H9 (cell line): ENCODE measurements around the gene GPR153. TPM values are rescaled to one million over a fixed set of nuclear protein-coding genes. Genes with fewer than 3 reads are reported as not detected.

Experiments
- DNase-seq: peaks from one replicate; pipeline ENCODE4 v3.0.0-alpha.2; 2017
- H2AFZ ChIP-seq: one replicate; pipeline ENCODE4 v1.6.1; 2013; ENCODE audit warnings: mild to moderate bottlenecking, low read length, control low read depth, moderate library complexity
- H2AK5ac ChIP-seq: 2 replicates; pipeline ENCODE4 v1.6.1; 2013; ENCODE audit warnings: low read length, control low read depth, mixed read lengths; ENCODE audit not compliant: insufficient read length
- H2BK120ac ChIP-seq: one replicate; pipeline ENCODE4 v1.6.1; 2013; ENCODE audit warnings: low read depth, mild to moderate bottlenecking, low read length, control low read depth, inconsistent platforms; ENCODE audit not compliant: poor library complexity, severe bottlenecking
- H2BK12ac ChIP-seq: 2 replicates; pipeline ENCODE4 v1.6.1; 2013; ENCODE audit warnings: low read length, control low read depth, mixed read lengths, low read depth; ENCODE audit not compliant: insufficient read length
- H2BK15ac ChIP-seq: 2 replicates; pipeline ENCODE4 v1.6.1; 2013; ENCODE audit warnings: low read depth, low read length, control low read depth
- H2BK20ac ChIP-seq: one replicate; pipeline ENCODE4 v1.6.1; 2013; ENCODE audit warnings: low read depth, mild to moderate bottlenecking, low read length, control low read depth, inconsistent platforms; ENCODE audit not compliant: poor library complexity, severe bottlenecking
- H2BK5ac ChIP-seq: 2 replicates; pipeline ENCODE4 v1.6.1; 2013; ENCODE audit warnings: low read length, control low read depth, mixed read lengths; ENCODE audit not compliant: insufficient read length
- H3K14ac ChIP-seq: 2 replicates; pipeline ENCODE4 v1.6.1; 2013; ENCODE audit warnings: low read length, control low read depth; ENCODE audit not compliant: insufficient read depth
- H3K18ac ChIP-seq: 2 replicates; pipeline ENCODE4 v1.6.1; 2013; ENCODE audit warnings: low read depth, mild to moderate bottlenecking, mixed read lengths, low read length, control low read depth; ENCODE audit not compliant: insufficient read length
- H3K23ac ChIP-seq: 2 replicates; pipeline ENCODE4 v1.6.1; 2013; ENCODE audit warnings: low read length, control low read depth, mixed read lengths, low read depth; ENCODE audit not compliant: insufficient read length
- H3K23me2 ChIP-seq: 2 replicates; pipeline ENCODE4 v1.6.1; 2013; ENCODE audit warnings: low read depth, mild to moderate bottlenecking, mixed read lengths, low read length, control low read depth; ENCODE audit not compliant: insufficient read length, poor library complexity, severe bottlenecking
- H3K27ac ChIP-seq: 2 replicates; pipeline ENCODE4 v1.5.1; 2013; ENCODE audit warnings: low read length, control low read depth, mixed read lengths, low read depth; ENCODE audit not compliant: insufficient read length
- H3K27me3 ChIP-seq: 2 replicates; pipeline ENCODE4 v1.6.1; 2013; ENCODE audit warnings: low read length, control low read depth, inconsistent platforms; ENCODE audit not compliant: insufficient read depth
- H3K4ac ChIP-seq: 2 replicates; pipeline ENCODE4 v1.6.1; 2013; ENCODE audit warnings: low read depth, mild to moderate bottlenecking, control low read depth, inconsistent platforms, low read length, moderate library complexity
- H3K4me1 ChIP-seq: 2 replicates; pipeline ENCODE4 v1.6.1; 2013; ENCODE audit warnings: low read length, control low read depth, inconsistent platforms; ENCODE audit not compliant: insufficient read depth
- H3K4me2 ChIP-seq: 2 replicates; pipeline ENCODE4 v1.6.1; 2013; ENCODE audit warnings: low read length, control low read depth, mixed read lengths; ENCODE audit not compliant: insufficient read length, insufficient read depth
- H3K56ac ChIP-seq: 2 replicates; pipeline ENCODE4 v1.6.1; 2013; ENCODE audit warnings: low read depth, mild to moderate bottlenecking, mixed read lengths, low read length, control low read depth; ENCODE audit not compliant: insufficient read length
- H3K79me1 ChIP-seq: 2 replicates; pipeline ENCODE4 v1.6.1; 2013; ENCODE audit warnings: low read depth, mild to moderate bottlenecking, moderate library complexity, low read length, control low read depth, inconsistent platforms; ENCODE audit not compliant: insufficient read depth, poor library complexity, severe bottlenecking
- H3K79me2 ChIP-seq: 2 replicates; pipeline ENCODE4 v1.6.1; 2013; ENCODE audit warnings: low read length, control low read depth, inconsistent platforms; ENCODE audit not compliant: insufficient read depth
- H3K9ac ChIP-seq: 2 replicates; pipeline ENCODE4 v1.6.1; 2013; ENCODE audit warnings: low read length, control low read depth, mixed read lengths; ENCODE audit not compliant: insufficient read length; ENCODE audit errors: extremely low read depth
- H3K9me3 ChIP-seq: one replicate; pipeline ENCODE4 v1.6.1; 2013; ENCODE audit warnings: low read depth, low read length, inconsistent platforms; ENCODE audit not compliant: control insufficient read depth
- H3T11ph ChIP-seq: one replicate; pipeline ENCODE4 v1.6.1; 2013; ENCODE audit warnings: mild to moderate bottlenecking, low read length, control low read depth, inconsistent platforms
- H4K20me1 ChIP-seq: one replicate; pipeline ENCODE4 v1.6.1; 2013; ENCODE audit not compliant: control insufficient read depth, insufficient read length, insufficient read depth
- H4K5ac ChIP-seq: 2 replicates; pipeline ENCODE4 v1.6.1; 2013; ENCODE audit warnings: low read depth, mild to moderate bottlenecking, mixed read lengths, low read length, control low read depth; ENCODE audit not compliant: insufficient read length
- H4K8ac ChIP-seq: replicated peaks from 2 replicates; pipeline ENCODE4 v1.6.1; 2013; ENCODE audit warnings: low read length, control low read depth, mixed read lengths, low read depth; ENCODE audit not compliant: insufficient read length
- H4K91ac ChIP-seq: 2 replicates; pipeline ENCODE4 v1.6.1; 2013; ENCODE audit warnings: low read depth, mild to moderate bottlenecking, moderate library complexity, mixed read lengths, low read length, control low read depth; ENCODE audit not compliant: insufficient read length
- H3K27ac Mint-ChIP-seq, 3 experiments: 2 replicates in 2 of 3; 3 replicates in 1 of 3; pipeline ENCODE4 v1.8.0; 2020 to 2021; ENCODE audit warnings: mixed read lengths in 3 of 3, mild to moderate bottlenecking in 1 of 3, moderate library complexity in 1 of 3
- H3K27me3 Mint-ChIP-seq: 2 replicates; pipeline ENCODE4 v1.8.0; 2021; ENCODE audit warnings: low read depth, mild to moderate bottlenecking, moderate library complexity, mixed read lengths
- H3K36me3 Mint-ChIP-seq, 3 experiments: 2 replicates in 2 of 3; 3 replicates in 1 of 3; pipeline ENCODE4 v1.8.0; 2020 to 2021; ENCODE audit warnings: low read depth in 3 of 3, mixed read lengths in 3 of 3; ENCODE audit not compliant: insufficient read depth in 1 of 3
- H3K4me1 Mint-ChIP-seq, 2 experiments: 2 replicates each; pipeline ENCODE4 v1.8.0; 2020; ENCODE audit warnings: mixed read lengths in 2 of 2
- H3K4me3 Mint-ChIP-seq, 2 experiments: 2 replicates in 1 of 2; 3 replicates in 1 of 2; pipeline ENCODE4 v1.8.0; 2020 to 2021; ENCODE audit warnings: mild to moderate bottlenecking in 2 of 2, mixed read lengths in 2 of 2, moderate library complexity in 1 of 2
- H3K9me3 Mint-ChIP-seq, 2 experiments: 2 replicates in 1 of 2; 3 replicates in 1 of 2; pipeline ENCODE4 v1.8.0; 2020; ENCODE audit warnings: mild to moderate bottlenecking in 2 of 2, mixed read lengths in 2 of 2, moderate library complexity in 1 of 2
- WGBS: extraction: QIAGEN DNeasy Blood & Tissue Kit; methylation state at CpG from one replicate; pipeline ENCODE4 v1.1.7; 2013; ENCODE audit warnings: missing lambda C conversion rate, low lambda C conversion rate, mixed read lengths; ENCODE audit not compliant: insufficient read length; ENCODE audit errors: extremely low coverage; 5-methylcytosine and 5-hydroxymethylcytosine counted together
- total RNA-seq: library from RNA; stranded (reverse); gene quantifications from 2 replicates; pipeline ENCODE4 v1.2.1, GENCODE V29; 2021
- TF ChIP-seq, protein P1 (sequence below): fragments of 200-600 bp; sonication (generic); conservative IDR thresholded peaks from 3 replicates; pipeline ENCODE4 v1.8.0; 2021; ENCODE audit warnings: antibody characterized with exemption, mild to moderate bottlenecking

Gene GPR153
- total RNA-seq, 1 experiment from 2014 or later, result 8.9 TPM

DNA sequence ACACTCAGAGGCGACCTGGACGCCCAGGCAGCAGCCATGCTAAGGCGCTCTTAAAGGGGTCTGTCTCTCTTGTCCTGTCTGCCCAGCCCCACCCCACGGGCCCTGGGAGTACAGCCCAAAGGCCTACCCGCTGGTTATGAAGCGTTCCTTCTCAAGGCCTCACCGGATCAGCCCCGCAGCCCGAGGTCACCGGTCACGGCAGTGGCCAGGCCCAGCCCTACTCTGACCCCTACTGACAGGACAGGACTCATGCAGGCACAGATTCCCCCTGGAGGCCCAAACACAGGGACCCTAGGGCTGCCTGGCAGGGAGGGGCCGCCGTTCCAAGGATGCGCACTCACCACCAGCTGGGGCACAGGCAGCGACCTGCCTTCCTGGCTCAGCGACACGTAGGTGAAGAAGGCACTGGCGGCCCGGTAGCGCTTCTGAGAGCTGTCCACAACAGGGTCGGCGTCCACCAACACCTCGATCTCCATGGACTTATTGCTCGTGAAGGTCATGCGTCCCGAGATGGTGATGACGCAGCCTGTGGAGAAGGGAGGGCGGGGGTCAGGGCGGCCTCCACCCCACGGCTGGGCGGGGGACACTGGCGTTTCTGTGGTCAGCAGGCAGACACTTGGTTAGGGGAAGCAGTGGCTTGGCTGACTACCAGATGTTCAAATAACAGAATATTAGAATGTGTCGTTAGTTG, 20.0 kb upstream of the GPR153 start:
- Histone ChIP-seq H4K91ac (no peak overlapping the region), H3K9ac (no peak overlapping the region), H3K56ac (no peak overlapping the region), H2BK5ac (no peak overlapping the region), H3K4me2 (no peak overlapping the region), H4K8ac (no peak overlapping the region), H3K9me3 (no peaks in the 10 kb centered on the region), H2BK15ac (no peak overlapping the region), H4K5ac (no peak overlapping the region), H4K20me1 (peaks cover 3% of the 10 kb centered on the region), H3K79me2 (no peaks in the 10 kb centered on the region), H3K79me1 (no peaks in the 10 kb centered on the region), H3K23me2 (no peaks in the 10 kb centered on the region), H2BK12ac (no peak overlapping the region), H2BK20ac (no peak overlapping the region), H3K23ac (no peak overlapping the region), H3K27ac (no peak overlapping the region), H2BK120ac (no peak overlapping the region), H3K4me1 (no peaks in the 10 kb centered on the region), H3K27me3 (no peaks in the 10 kb centered on the region), H3K14ac (no peak overlapping the region), H3T11ph (no peak overlapping the region), H3K4ac (no peak overlapping the region), H2AFZ (no peak overlapping the region), H2AK5ac (no peak overlapping the region), H3K18ac (no peak overlapping the region)
- H3K36me3 Mint-ChIP-seq, result peaks cover 5 to 10% (median 7%) of the 10 kb centered on the region in 3 experiments; a peak in 4 of 7 replicates
- H3K9me3 Mint-ChIP-seq, result no peaks in the 10 kb centered on the region
- TF ChIP-seq, protein P1, sequence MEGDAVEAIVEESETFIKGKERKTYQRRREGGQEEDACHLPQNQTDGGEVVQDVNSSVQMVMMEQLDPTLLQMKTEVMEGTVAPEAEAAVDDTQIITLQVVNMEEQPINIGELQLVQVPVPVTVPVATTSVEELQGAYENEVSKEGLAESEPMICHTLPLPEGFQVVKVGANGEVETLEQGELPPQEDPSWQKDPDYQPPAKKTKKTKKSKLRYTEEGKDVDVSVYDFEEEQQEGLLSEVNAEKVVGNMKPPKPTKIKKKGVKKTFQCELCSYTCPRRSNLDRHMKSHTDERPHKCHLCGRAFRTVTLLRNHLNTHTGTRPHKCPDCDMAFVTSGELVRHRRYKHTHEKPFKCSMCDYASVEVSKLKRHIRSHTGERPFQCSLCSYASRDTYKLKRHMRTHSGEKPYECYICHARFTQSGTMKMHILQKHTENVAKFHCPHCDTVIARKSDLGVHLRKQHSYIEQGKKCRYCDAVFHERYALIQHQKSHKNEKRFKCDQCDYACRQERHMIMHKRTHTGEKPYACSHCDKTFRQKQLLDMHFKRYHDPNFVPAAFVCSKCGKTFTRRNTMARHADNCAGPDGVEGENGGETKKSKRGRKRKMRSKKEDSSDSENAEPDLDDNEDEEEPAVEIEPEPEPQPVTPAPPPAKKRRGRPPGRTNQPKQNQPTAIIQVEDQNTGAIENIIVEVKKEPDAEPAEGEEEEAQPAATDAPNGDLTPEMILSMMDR, result peak; percentile 73
- H3K27ac Mint-ChIP-seq, result no peak overlapping the region
- peaks cover 12 to 26% of the 10 kb centered on the region in 2 experiments for H3K4me1 Mint-ChIP-seq
- no peaks in the 10 kb centered on the region for H3K27me3 Mint-ChIP-seq
- no CpG with 5 or more reads among the region's 33 CpGs for WGBS
- peak; percentile 84 for DNase-seq
- no peak overlapping the region for H3K4me3 Mint-ChIP-seq
